ENCODE measurements around the gene TMEM253. TPM values are rescaled to one million over a fixed set of nuclear protein-coding genes. Genes with fewer than 3 reads are reported as not detected.

The TMEM253 gene
- not detected for total RNA-seq
- polyA plus RNA-seq, result not detected

GRCh38 chr14:21100931-21101330 is at the start of gene TMEM253:
TSS of gene TMEM253 (plus strand) at chr14:21101066. CDS start at chr14:21101344, 278 bp downstream.
- Mint-ChIP-seq H3K9me3 (peaks cover 0 to 4% (median 0%) of the 10 kb centered on the region in 7 donors), H3K4me3 (peak within 1 kb of the TSS; percentile 29 to 94 (median 88)), H3K27ac (no peak within 1 kb of the TSS), H3K27me3 (peaks cover 24% of the 10 kb centered on the region), H3K36me3 (no peaks in the 10 kb centered on the region), H3K4me1 (peaks cover 19 to 35% (median 24%) of the 10 kb centered on the region in 4 donors)
- no peak for DNase-seq
- Histone ChIP-seq H3K4me3 (ENCODE audit: low read depth, low read length) (no peak within 1 kb of the TSS), H3K27me3 (ENCODE audit: control insufficient read depth, insufficient read depth, low read length) (peaks cover 1% of the 10 kb centered on the region), H3K36me3 (ENCODE audit: control insufficient read depth, insufficient read depth, low read length) (no peaks in the 10 kb centered on the region), H3K4me1 (ENCODE audit: control insufficient read depth, insufficient read depth, low read length, poor library complexity, severe bottlenecking) (peaks cover 31% of the 10 kb centered on the region), H3K27ac (ENCODE audit: insufficient read depth, low read length, poor library complexity, severe bottlenecking) (no peak within 1 kb of the TSS), H3K9me3 (ENCODE audit: control insufficient read depth in 2 of 2, low read length in 2 of 2) (no peaks in the 10 kb centered on the region)
- ATAC-seq (ENCODE audit: low read depth in 2 of 2), result no peak

- Histone ChIP-seq H3K27me3 (ENCODE audit: control insufficient read depth, insufficient read depth, low read length) (peaks cover 4% of the 10 kb centered on the region), H3K27ac (ENCODE audit: insufficient read depth, low read length, poor library complexity, severe bottlenecking) (no peak overlapping the region), H3K4me3 (ENCODE audit: low read depth, low read length) (no peak overlapping the region), H3K4me1 (ENCODE audit: control insufficient read depth, insufficient read depth, low read length, poor library complexity, severe bottlenecking) (no peaks in the 10 kb centered on the region), H3K36me3 (ENCODE audit: control insufficient read depth, insufficient read depth, low read length) (no peaks in the 10 kb centered on the region), H3K9me3 (ENCODE audit: control insufficient read depth in 2 of 2, low read length in 2 of 2) (no peaks in the 10 kb centered on the region)
- Mint-ChIP-seq H3K36me3 (no peaks in the 10 kb centered on the region), H3K27me3 (peaks cover 15% of the 10 kb centered on the region), H3K4me3 (no peak overlapping the region), H3K4me1 (no peaks in the 10 kb centered on the region), H3K27ac (no peak overlapping the region), H3K9me3 (no peaks in the 10 kb centered on the region)
- DNase-seq (no peak), ATAC-seq (ENCODE audit: low read depth in 2 of 2) (no peak)
These were observed 47.4 kb upstream of the TMEM253 start for GRCh38 chr14:21053184-21054122.

GRCh38 chr14:21054123-21054767 is 46.6 kb upstream of the TMEM253 start:
- Mint-ChIP-seq H3K9me3 (no peaks in the 10 kb centered on the region), H3K27me3 (peaks cover 17% of the 10 kb centered on the region), H3K27ac (no peak overlapping the region), H3K4me3 (peak overlapping the region in 1 of 4 donors; percentile 44), H3K36me3 (no peaks in the 10 kb centered on the region), H3K4me1 (no peaks in the 10 kb centered on the region)
- Histone ChIP-seq H3K27me3 (ENCODE audit: control insufficient read depth, insufficient read depth, low read length) (peaks cover 4% of the 10 kb centered on the region), H3K27ac (ENCODE audit: insufficient read depth, low read length, poor library complexity, severe bottlenecking) (no peak overlapping the region), H3K4me3 (ENCODE audit: low read depth, low read length) (no peak overlapping the region), H3K36me3 (ENCODE audit: control insufficient read depth, insufficient read depth, low read length) (no peaks in the 10 kb centered on the region), H3K9me3 (ENCODE audit: control insufficient read depth in 2 of 2, low read length in 2 of 2) (no peaks in the 10 kb centered on the region), H3K4me1 (ENCODE audit: control insufficient read depth, insufficient read depth, low read length, poor library complexity, severe bottlenecking) (no peaks in the 10 kb centered on the region)
- DNase-seq, result no peak
- no peak for ATAC-seq (ENCODE audit: low read depth in 2 of 2)

- H3K4me1 Mint-ChIP-seq, result no peaks in the 10 kb centered on the region
- Histone ChIP-seq H3K36me3 (ENCODE audit: control insufficient read depth, insufficient read depth, low read length) (no peaks in the 10 kb centered on the region), H3K4me3 (ENCODE audit: low read depth, low read length) (no peak overlapping the region), H3K27me3 (ENCODE audit: control insufficient read depth, insufficient read depth, low read length) (peaks cover 5% of the 10 kb centered on the region), H3K27ac (ENCODE audit: insufficient read depth, low read length, poor library complexity, severe bottlenecking) (no peak overlapping the region), H3K4me1 (ENCODE audit: control insufficient read depth, insufficient read depth, low read length, poor library complexity, severe bottlenecking) (no peaks in the 10 kb centered on the region), H3K9me3 (ENCODE audit: control insufficient read depth in 2 of 2, low read length in 2 of 2) (no peaks in the 10 kb centered on the region)
- H3K27ac Mint-ChIP-seq, result no peak overlapping the region
- no peaks in the 10 kb centered on the region for H3K36me3 Mint-ChIP-seq
- DNase-seq (no peak), ATAC-seq (ENCODE audit: low read depth in 2 of 2) (no peak)
- no peaks in the 10 kb centered on the region for H3K9me3 Mint-ChIP-seq
- H3K27me3 Mint-ChIP-seq, result peaks cover 15% of the 10 kb centered on the region
- no peak overlapping the region for H3K4me3 Mint-ChIP-seq
These were observed 46.1 kb upstream of the TMEM253 start for GRCh38 chr14:21054768-21055145.

DNA sequence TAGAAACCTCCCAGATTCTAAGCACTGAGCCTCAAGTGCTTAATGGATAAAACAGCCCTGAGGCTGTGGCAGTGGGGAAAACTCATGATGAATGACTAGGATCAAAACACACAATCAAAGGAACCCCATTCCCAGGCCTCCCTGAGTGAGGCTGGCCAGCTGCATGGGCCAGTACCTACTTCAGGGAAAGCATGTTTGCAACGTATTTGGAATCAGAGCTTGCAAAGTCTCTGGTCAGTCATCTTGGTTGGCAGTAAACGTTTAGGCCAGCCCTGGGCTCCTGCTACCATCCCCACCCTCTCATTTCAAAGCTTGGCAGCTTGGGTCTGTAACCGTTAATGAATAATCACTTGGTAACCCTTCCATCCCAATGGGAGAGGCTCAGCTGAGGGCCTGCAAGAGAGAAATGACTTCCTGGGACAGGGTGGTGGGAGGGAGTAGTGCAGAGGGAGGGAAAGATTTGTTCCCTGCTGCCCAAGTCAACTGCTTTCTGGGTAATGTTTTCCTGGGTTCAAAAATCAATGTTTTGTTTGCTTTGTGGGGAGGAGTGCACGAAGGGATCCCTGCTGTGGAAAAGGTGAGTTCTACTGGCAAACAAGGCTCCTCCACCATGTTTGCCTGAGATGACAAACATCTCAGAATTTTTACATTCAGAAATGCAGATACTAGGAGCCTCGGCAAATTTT is 45.3 kb upstream of the TMEM253 start:
- no peak overlapping the region for H3K4me3 ChIP-seq (ENCODE audit: low read depth, low read length)

GRCh38 chr14:21056520-21057163 is 44.2 kb upstream of the TMEM253 start:
- no peaks in the 10 kb centered on the region for H3K4me1 Mint-ChIP-seq
- no peak overlapping the region for H3K27ac ChIP-seq (ENCODE audit: insufficient read depth, low read length, poor library complexity, severe bottlenecking)
- no peak for DNase-seq
- H3K4me3 Mint-ChIP-seq, result no peak overlapping the region
- no peaks in the 10 kb centered on the region for H3K9me3 ChIP-seq (ENCODE audit: control insufficient read depth in 2 of 2, low read length in 2 of 2)
- peaks cover 16% of the 10 kb centered on the region for H3K27me3 ChIP-seq (ENCODE audit: control insufficient read depth, insufficient read depth, low read length)
- H3K36me3 Mint-ChIP-seq, result no peaks in the 10 kb centered on the region
- peaks cover 24% of the 10 kb centered on the region for H3K27me3 Mint-ChIP-seq
- no peak overlapping the region for H3K27ac Mint-ChIP-seq
- no peak overlapping the region for H3K4me3 ChIP-seq (ENCODE audit: low read depth, low read length)
- no peaks in the 10 kb centered on the region for H3K9me3 Mint-ChIP-seq
- no peaks in the 10 kb centered on the region for H3K4me1 ChIP-seq (ENCODE audit: control insufficient read depth, insufficient read depth, low read length, poor library complexity, severe bottlenecking)
- no peak for ATAC-seq (ENCODE audit: low read depth in 2 of 2)
- H3K36me3 ChIP-seq (ENCODE audit: control insufficient read depth, insufficient read depth, low read length), result no peaks in the 10 kb centered on the region

More for the DNA sequence above, 45.3 kb upstream of the TMEM253 start:
- Histone ChIP-seq H3K36me3 (ENCODE audit: control insufficient read depth, insufficient read depth, low read length) (no peaks in the 10 kb centered on the region), H3K9me3 (ENCODE audit: control insufficient read depth in 2 of 2, low read length in 2 of 2) (no peaks in the 10 kb centered on the region), H3K27me3 (ENCODE audit: control insufficient read depth, insufficient read depth, low read length) (peaks cover 8% of the 10 kb centered on the region), H3K27ac (ENCODE audit: insufficient read depth, low read length, poor library complexity, severe bottlenecking) (no peak overlapping the region), H3K4me1 (ENCODE audit: control insufficient read depth, insufficient read depth, low read length, poor library complexity, severe bottlenecking) (no peaks in the 10 kb centered on the region)
- no peaks in the 10 kb centered on the region for H3K36me3 Mint-ChIP-seq
- peaks cover 21% of the 10 kb centered on the region for H3K27me3 Mint-ChIP-seq
- H3K4me3 Mint-ChIP-seq, result no peak overlapping the region
- ATAC-seq (ENCODE audit: low read depth in 2 of 2) (no peak), DNase-seq (no peak)
- no peaks in the 10 kb centered on the region for H3K9me3 Mint-ChIP-seq
- no peaks in the 10 kb centered on the region for H3K4me1 Mint-ChIP-seq
- no peak overlapping the region for H3K27ac Mint-ChIP-seq

All from CD4-positive, CD25-positive, alpha-beta regulatory T cell (primary cell).